Fibroblast of lung (primary cell): Measurements from ENCODE around the gene GREB1. TPM values are rescaled to one million over a fixed set of nuclear protein-coding genes. Genes with fewer than 3 reads are reported as not detected.

Source experiments
- DNase-seq, 2 donors: peaks; one replicate each; pipeline versions ENCODE4 v3.0.0 to v3.0.0-alpha.2; 2010; ENCODE audit warnings: low read depth in 2 of 2
- H2AFZ ChIP-seq: 2 replicates; pipeline ENCODE4 v1.5.1; 2012; ENCODE audit warnings: low read length, control low read depth, inconsistent platforms
- H3K27ac ChIP-seq: 2 replicates; pipeline ENCODE4 v1.5.1; 2011; ENCODE audit warnings: low read length, control low read depth; ENCODE audit not compliant: insufficient read depth
- H3K27me3 ChIP-seq: 2 replicates; pipeline ENCODE4 v1.5.1; 2011; ENCODE audit warnings: mild to moderate bottlenecking, low read length; ENCODE audit not compliant: control insufficient read depth, insufficient read depth
- H3K36me3 ChIP-seq: 2 replicates; pipeline ENCODE4 v1.5.1; 2011; ENCODE audit warnings: low read length; ENCODE audit not compliant: control insufficient read depth, insufficient read depth
- H3K4me1 ChIP-seq: 2 replicates; pipeline ENCODE4 v1.5.1; 2011; ENCODE audit warnings: low read length; ENCODE audit not compliant: control insufficient read depth, insufficient read depth; ENCODE audit errors: extremely low read depth
- H3K4me2 ChIP-seq: 2 replicates; pipeline ENCODE4 v1.5.1; 2011; ENCODE audit warnings: low read length, control low read depth; ENCODE audit not compliant: insufficient read depth; ENCODE audit errors: extremely low read depth
- H3K4me3 ChIP-seq, 4 experiments: fragments of 200-600 bp in 1 of 4; sonication (generic) in 1 of 4; replicated peaks in 1 of 4; 2 replicates each; pipeline ENCODE4 v1.5.1; 2011 to 2016; ENCODE audit warnings: low read length in 4 of 4, low read depth in 3 of 4, mild to moderate bottlenecking in 3 of 4, control low read depth in 2 of 4, inconsistent platforms in 1 of 4, mixed read lengths in 1 of 4; ENCODE audit not compliant: insufficient read depth in 1 of 4; ENCODE audit errors: control extremely low read depth in 1 of 4
- H3K79me2 ChIP-seq: 2 replicates; pipeline ENCODE4 v1.5.1; 2012; ENCODE audit warnings: mild to moderate bottlenecking, low read length, inconsistent platforms; ENCODE audit not compliant: control insufficient read depth, insufficient read depth
- H3K9ac ChIP-seq: 2 replicates; pipeline ENCODE4 v1.5.1; 2011; ENCODE audit warnings: mild to moderate bottlenecking, low read length, control low read depth; ENCODE audit not compliant: insufficient read depth
- H3K9me3 ChIP-seq: 2 replicates; pipeline ENCODE4 v1.5.1; 2012; ENCODE audit warnings: low read depth, low read length; ENCODE audit not compliant: control insufficient read depth, insufficient read depth
- H4K20me1 ChIP-seq: 2 replicates; pipeline ENCODE4 v1.5.1; 2011; ENCODE audit warnings: low read length; ENCODE audit not compliant: control insufficient read depth, insufficient read depth; ENCODE audit errors: extremely low read depth
- EZH2 ChIP-seq: IDR thresholded peaks from 2 replicates; pipeline ENCODE4 v1.5.1; 2012; ENCODE audit warnings: low read length, control low read depth, mild to moderate bottlenecking; ENCODE audit errors: missing control alignments
- polyA plus RNA-seq, 2 donors: library from polyadenylated mRNA; depleted of rRNA in 1 of 2; stranded (reverse) in 1 of 2; unstranded in 1 of 2; fragments of >200 nt; gene quantifications; 2 replicates each; pipeline ENCODE4 v1.2.1, GENCODE V29; 2011 to 2012; ENCODE audit warnings: missing spikeins in 1 of 2
- total RNA-seq: library from RNA; depleted of rRNA; stranded (reverse); fragments of >200 nt; gene quantifications from 2 replicates; pipeline ENCODE4 v1.2.1, GENCODE V29; 2014
- TF ChIP-seq, protein P1 (sequence below), 2 donors: IDR thresholded peaks in 1 of 2; conservative IDR thresholded peaks in 1 of 2; 1 replicate in 1 of 2; 2 replicates in 1 of 2; pipeline ENCODE4 v1.5.1; 2011 to 2012; ENCODE audit warnings: low read length in 2 of 2, control low read depth in 1 of 2, inconsistent platforms in 1 of 2, low read depth in 1 of 2, mild to moderate bottlenecking in 1 of 2

The GREB1 gene
- total and polyA plus RNA-seq, 2 donors (not counting 1 experiment from before 2014, with no cell fraction given) = 0.06 to 2.0 TPM

DNA sequence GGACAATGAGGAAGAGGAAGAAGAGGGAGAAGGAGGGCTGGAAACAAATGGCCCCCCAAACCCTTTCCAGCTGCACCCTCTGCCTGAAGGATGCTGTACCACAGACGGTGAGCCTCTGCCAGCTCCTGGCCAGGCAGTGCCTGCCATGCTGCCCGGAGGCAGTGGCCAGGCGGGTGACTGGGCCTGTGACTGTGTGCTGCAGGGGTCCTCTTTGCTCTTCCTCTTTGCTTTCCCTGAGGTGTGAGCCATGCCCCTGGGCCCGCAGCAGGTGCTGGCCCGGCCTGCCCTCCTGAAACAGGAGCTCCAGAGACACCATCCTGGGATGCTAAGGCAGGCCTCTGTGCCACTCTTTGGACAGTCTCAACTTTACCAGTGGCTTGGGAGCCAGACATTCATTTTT, 28.6 kb downstream of the GREB1 start:
- H3K4me1 ChIP-seq = no peaks in the 10 kb centered on the region
- no peaks in the 10 kb centered on the region for H3K79me2 ChIP-seq
- H3K9me3 ChIP-seq = no peaks in the 10 kb centered on the region
- TF ChIP-seq, protein P1, sequence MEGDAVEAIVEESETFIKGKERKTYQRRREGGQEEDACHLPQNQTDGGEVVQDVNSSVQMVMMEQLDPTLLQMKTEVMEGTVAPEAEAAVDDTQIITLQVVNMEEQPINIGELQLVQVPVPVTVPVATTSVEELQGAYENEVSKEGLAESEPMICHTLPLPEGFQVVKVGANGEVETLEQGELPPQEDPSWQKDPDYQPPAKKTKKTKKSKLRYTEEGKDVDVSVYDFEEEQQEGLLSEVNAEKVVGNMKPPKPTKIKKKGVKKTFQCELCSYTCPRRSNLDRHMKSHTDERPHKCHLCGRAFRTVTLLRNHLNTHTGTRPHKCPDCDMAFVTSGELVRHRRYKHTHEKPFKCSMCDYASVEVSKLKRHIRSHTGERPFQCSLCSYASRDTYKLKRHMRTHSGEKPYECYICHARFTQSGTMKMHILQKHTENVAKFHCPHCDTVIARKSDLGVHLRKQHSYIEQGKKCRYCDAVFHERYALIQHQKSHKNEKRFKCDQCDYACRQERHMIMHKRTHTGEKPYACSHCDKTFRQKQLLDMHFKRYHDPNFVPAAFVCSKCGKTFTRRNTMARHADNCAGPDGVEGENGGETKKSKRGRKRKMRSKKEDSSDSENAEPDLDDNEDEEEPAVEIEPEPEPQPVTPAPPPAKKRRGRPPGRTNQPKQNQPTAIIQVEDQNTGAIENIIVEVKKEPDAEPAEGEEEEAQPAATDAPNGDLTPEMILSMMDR (conservative IDR thresholded peaks at IDR 0.05 in 1 of 2, IDR thresholded peaks at IDR 0.05 in 1 of 2; ENCODE audit: low read depth in 1 of 2, low read length in 2 of 2) = no peak
- no peak for TF ChIP-seq EZH2
- no peak overlapping the region for H3K4me3 ChIP-seq
- H3K9ac ChIP-seq = no peak overlapping the region
- H2AFZ ChIP-seq = no peak overlapping the region
- DNase-seq = no peak
- H4K20me1 ChIP-seq = no peaks in the 10 kb centered on the region
- no peaks in the 10 kb centered on the region for H3K36me3 ChIP-seq
- H3K4me2 ChIP-seq = no peak overlapping the region
- no peak overlapping the region for H3K27ac ChIP-seq
- H3K27me3 ChIP-seq = peaks cover 4% of the 10 kb centered on the region

- Histone ChIP-seq H2AFZ (no peak overlapping the region), H3K79me2 (no peaks in the 10 kb centered on the region), H3K4me3 (no peak overlapping the region), H3K27me3 (no peaks in the 10 kb centered on the region), H3K9me3 (no peaks in the 10 kb centered on the region), H4K20me1 (no peaks in the 10 kb centered on the region), H3K36me3 (no peaks in the 10 kb centered on the region), H3K27ac (no peak overlapping the region), H3K9ac (no peak overlapping the region), H3K4me2 (no peak overlapping the region), H3K4me1 (no peaks in the 10 kb centered on the region)
- DNase-seq = no peak
- TF ChIP-seq, protein P1 (conservative IDR thresholded peaks at IDR 0.05 in 1 of 2, IDR thresholded peaks at IDR 0.05 in 1 of 2; ENCODE audit: low read depth in 1 of 2, low read length in 2 of 2) = no peak
- TF ChIP-seq EZH2 = no peak
Observed at GRCh38 chr2:11563784-11564666, 30.2 kb downstream of the GREB1 start.

DNA sequence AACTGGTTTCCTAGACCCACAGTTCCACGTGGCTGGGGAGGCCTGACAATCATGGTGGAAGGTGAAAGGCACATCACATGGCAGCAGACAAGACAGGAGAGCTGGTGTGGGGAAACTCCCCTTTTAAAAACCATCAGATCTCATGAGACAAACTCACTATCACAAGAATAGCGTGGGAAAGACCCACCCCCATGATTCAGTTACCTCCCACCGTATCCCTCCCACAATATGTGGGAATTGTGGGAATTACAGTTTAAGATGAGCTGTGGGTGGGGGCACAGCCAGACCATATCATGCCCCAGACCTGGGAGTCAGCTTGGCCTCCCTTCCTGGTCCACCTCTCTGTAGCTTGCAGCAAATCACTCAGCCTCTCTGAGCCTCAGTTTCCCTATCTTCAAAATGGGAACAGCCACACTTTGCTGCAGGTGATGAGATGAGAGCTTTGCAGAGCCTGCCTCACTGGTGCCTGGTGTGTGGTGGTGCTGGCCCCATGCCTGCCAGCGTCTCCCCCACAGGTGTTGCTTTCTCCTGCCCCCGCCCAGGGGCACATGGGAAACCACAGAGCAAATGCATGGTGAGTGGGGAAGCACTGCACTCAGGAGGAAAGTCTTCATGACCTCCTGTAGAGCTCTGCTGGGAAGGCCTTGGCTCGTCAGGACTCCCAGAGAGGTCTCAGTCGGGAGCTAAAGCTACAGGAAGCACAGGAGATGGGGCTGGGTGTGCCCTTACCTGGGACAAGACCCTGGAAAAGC, 31.1 kb downstream of the GREB1 start:
- Histone ChIP-seq H3K9me3 (no peaks in the 10 kb centered on the region), H4K20me1 (no peaks in the 10 kb centered on the region), H3K4me1 (no peaks in the 10 kb centered on the region), H3K4me2 (no peak overlapping the region), H3K79me2 (no peaks in the 10 kb centered on the region), H2AFZ (no peak overlapping the region), H3K27me3 (peaks cover 4% of the 10 kb centered on the region), H3K4me3 (no peak overlapping the region), H3K9ac (no peak overlapping the region), H3K36me3 (no peaks in the 10 kb centered on the region), H3K27ac (no peak overlapping the region)
- TF ChIP-seq, protein P1 (conservative IDR thresholded peaks at IDR 0.05 in 1 of 2, IDR thresholded peaks at IDR 0.05 in 1 of 2; ENCODE audit: low read depth in 1 of 2, low read length in 2 of 2) = no peak
- no peak for TF ChIP-seq EZH2
- no peak for DNase-seq
